Kidney glomerular epithelial cell (primary cell): ENCODE results near the gene PDS5B.
"Not testable (repeated sequence)": the region's sequence is repeated elsewhere in the genome, so short reads cannot be mapped to it uniquely, and the experiment has no call there.

Experiments used
- DNase-seq: peaks from one replicate; lab custom pipeline; 2025; lab: John Stamatoyannopoulos, UW

PDS5B gene, protein sequence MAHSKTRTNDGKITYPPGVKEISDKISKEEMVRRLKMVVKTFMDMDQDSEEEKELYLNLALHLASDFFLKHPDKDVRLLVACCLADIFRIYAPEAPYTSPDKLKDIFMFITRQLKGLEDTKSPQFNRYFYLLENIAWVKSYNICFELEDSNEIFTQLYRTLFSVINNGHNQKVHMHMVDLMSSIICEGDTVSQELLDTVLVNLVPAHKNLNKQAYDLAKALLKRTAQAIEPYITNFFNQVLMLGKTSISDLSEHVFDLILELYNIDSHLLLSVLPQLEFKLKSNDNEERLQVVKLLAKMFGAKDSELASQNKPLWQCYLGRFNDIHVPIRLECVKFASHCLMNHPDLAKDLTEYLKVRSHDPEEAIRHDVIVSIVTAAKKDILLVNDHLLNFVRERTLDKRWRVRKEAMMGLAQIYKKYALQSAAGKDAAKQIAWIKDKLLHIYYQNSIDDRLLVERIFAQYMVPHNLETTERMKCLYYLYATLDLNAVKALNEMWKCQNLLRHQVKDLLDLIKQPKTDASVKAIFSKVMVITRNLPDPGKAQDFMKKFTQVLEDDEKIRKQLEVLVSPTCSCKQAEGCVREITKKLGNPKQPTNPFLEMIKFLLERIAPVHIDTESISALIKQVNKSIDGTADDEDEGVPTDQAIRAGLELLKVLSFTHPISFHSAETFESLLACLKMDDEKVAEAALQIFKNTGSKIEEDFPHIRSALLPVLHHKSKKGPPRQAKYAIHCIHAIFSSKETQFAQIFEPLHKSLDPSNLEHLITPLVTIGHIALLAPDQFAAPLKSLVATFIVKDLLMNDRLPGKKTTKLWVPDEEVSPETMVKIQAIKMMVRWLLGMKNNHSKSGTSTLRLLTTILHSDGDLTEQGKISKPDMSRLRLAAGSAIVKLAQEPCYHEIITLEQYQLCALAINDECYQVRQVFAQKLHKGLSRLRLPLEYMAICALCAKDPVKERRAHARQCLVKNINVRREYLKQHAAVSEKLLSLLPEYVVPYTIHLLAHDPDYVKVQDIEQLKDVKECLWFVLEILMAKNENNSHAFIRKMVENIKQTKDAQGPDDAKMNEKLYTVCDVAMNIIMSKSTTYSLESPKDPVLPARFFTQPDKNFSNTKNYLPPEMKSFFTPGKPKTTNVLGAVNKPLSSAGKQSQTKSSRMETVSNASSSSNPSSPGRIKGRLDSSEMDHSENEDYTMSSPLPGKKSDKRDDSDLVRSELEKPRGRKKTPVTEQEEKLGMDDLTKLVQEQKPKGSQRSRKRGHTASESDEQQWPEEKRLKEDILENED (N-terminal part only)

DNA sequence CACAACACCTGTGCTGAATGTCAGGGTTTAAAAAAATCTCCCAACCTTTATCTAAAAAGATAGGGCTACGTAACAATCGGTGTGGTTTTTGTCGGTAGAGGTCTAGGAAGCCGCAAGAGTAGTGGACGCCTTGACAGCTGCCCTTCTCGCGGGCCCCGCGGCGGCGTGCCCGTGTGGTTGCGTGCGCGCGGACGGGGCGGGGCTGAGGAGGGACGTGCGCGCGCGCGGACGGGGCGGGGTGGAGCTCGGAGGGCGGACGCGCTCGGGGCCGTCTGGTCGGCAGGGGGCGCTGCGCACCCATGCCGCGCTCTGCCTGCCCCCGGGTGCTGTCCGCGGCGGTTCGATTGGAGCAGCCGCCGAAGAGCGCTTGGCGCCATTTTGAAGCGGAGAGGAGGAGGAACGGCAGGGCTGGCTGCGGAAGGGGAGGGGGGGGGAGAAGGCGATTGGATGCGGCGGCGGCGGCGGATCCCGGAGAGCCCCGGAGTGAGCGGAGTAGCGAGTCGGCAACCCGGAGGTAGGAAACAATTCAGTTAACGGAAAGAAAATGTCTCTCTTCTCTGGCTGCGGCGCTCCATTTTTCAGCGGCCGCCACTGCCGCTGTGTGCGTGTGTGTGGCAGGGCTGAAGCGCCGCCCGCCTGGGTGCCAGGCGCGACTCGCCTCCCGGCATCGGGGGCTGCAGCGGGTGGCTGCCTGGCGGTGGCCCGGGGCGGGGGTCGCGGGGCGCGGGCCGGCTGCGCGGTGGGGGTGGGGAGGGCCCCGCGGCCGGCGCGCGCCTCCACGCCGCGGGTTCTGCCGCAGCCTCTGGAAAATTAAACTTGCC, at the start of gene PDS5B:
Gene PDS5B (plus strand): TSS at position 373 of the 821 bp plus-strand sequence. CDS start 62,321 bp downstream, outside the sequence.
- peak; percentile 91 for DNase-seq

DNA sequence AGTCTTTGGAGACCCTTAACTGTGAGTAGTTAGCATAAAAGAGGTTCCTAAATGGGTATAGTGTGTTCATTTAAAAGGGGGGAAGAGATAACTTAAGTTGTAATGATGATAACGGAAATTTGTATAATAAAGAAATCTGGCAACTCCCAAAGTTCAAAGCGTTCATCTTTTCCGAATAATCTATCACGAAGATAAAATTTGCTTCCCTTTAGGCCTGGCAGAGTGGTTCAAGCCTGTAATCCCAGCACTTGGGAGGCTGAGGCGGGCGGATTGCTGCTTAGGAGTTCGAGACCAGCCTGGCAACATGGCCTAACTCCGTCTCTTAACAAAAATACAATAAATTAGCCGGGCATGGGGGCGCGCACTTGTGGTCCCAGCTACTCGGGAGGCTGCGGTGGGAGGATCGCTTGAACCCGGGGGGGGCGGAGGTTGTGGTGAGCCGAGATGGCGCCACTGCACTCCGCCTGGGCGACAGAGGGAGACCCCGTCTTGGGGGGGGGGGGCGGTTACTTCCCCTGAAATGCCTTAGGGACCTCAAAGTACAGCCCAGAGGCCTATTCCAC, 48.6 kb upstream of the PDS5B start:
- DNase-seq, result no peak

DNA sequence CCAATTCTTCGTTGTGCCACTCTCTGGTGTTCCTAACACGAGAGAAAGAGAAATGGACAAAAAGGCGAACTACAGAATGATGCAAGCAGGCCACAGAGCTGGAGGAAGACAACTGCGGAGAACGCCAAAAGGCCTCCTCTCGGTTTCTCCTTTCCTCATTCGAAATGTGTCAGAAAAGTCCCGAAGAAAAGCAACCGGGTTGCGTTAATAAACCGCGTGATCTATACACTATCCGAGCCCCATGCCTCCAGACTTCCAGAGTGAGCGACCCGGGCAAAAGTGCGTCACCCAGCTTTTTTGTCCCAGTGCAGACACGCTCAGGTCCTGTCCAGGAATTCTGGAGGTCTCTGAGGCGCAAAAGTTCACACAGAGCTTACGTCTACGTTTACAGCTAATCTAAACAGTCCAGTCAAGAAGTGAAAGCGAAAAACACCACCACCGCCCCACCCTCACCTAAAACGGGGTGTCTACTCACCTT, 48.1 kb upstream of the PDS5B start:
- no peak for DNase-seq

DNA sequence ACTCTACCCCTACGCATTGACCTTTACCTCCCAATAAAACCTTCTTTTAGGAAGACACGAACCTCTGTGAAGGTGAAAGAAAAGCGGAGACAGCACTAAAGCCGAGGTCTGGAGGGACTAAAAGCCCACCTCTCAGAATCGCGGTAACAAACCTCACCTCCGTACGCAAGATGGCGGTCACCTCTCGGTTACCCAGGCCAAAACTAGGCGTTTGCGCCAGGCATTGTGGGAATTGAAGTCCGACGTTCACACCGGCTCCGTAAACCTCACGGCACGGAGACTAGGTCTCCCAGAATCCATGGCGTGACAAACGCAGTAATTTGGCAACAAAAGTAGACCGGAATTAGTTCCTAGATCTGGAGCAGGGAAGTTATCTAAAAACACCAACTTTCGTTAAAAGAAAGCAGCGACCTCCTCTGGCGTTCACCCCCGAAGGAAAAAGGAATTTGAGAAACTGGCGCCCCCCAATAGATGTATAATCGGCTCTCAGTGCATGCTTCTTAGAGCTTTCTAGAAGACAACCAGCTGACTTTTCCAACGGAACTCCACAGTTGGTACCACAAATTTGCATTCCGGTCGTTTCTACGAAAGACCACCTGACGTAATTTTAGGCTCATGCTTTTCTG, 47.5 kb upstream of the PDS5B start, which contains the start of gene N4BP2L2:
Gene N4BP2L2 (minus strand): TSS at position 175 of the 626 bp plus-strand sequence. CDS start 1,768 bp downstream, outside the sequence.
- DNase-seq, result peak; percentile 97

DNA sequence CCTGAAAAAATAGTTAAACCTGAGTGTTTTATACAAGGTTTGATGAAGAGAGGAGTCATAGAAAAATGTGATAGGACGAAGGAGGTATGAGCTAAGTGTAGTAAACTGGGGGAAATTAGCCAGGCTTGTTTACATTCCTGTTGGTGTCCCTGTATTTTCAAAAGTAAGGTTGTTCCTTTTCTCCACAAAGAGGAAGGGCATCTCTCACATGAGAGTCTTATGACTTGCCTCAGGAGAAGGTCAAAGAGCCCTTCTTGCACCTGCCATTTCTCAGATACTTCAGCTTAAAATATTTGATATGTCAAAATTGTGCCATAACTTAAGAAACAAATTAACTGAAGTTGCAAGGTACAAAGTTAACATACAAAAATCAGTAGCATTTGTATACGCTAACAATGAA, 44.0 kb upstream of the PDS5B start:
- DNase-seq, result no peak

DNA sequence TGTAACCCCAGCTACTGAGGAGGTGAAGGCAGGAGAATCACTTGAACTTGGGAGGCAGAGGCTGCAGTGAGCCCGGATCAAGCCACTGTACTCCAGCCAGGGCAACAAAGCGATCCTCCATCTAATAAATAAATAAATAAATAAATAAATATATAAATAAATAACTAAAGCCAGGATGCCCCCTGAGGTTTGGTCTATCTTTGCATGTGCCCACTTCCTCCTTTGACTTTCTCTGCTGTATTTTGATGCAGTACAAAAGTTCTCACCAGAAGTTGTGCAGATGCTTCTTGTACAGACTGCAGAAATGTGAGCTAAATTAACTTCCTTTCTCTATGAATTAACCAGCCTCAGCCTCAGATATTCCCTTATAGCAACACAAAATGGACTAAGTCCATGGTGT, 41.2 kb upstream of the PDS5B start:
- no peak for DNase-seq

DNA sequence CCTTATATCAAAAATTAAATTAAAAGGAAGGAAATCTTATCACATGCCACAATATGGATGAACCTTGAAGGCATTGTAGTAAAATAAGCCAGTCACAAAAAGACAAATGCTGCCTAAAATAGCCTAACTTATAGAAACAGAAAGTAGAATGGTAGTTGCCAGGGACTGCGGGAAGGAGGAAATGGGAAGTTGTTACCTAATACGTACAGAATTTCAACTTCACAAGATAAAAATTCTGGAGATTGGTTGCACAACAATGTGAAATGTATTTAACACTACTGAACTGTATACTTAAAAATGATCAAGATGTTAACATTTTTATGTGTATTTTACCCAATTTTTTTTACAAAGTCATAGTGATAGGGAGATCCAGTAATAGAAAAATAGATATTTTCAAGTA, 37.4 kb upstream of the PDS5B start:
- no peak for DNase-seq

DNA sequence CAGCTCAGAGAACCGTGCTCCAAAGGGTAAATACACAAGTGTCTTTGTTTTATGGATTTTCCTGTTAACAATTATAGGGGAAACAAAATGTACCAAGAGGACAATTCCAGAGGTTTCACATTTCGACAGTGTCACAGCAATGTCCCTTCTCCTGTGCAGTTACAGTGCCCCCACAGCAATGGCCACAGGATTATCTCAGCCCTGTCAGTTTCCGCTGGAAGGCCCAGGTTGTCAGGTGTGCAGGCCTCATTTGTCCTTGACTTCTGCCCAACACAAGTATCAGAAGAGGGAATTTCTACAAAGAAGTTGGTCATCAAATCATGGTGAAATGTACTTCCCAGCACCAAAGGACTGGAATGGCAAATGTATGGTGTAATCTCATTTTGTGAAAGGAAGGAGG, 36.5 kb upstream of the PDS5B start:
- DNase-seq, result no peak

DNA sequence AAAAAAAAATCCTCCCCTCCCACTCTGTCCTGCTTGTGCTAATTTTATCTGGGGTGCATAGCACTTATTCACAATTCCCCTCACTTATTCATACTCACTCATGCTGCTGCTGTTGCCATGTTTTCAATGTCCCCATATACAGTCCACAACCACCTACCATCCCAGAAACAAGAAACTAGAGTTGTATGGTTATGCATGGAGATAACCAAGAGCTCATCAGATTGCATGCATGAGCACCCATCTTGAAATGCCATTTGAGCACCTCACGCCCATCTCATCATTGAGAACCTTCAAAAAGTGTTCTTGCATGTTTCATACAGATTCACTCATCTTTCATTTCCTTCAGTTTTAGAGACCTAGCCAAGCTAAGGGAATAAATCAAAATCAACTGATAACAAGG, 32.5 kb upstream of the PDS5B start:
- no peak for DNase-seq

DNA sequence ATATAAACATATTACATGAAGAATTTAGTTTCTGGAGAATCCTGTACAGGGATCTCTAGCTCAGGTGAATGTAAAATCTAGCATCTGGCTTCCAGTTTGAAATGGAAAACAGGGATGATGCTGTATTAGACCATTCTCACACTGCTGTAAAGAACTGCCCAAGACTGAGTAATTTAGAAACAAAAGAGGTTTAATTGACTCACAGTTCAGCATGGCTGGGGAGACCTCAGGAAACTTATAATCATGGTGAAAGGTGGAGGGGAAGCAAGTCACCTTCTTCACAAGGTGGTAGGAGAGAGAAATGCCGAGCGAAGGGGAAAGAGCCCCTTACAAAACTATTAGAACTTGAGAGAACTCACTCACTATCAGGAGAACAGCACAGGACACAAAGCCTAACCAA, 30.6 kb upstream of the PDS5B start:
- no peak for DNase-seq

DNA sequence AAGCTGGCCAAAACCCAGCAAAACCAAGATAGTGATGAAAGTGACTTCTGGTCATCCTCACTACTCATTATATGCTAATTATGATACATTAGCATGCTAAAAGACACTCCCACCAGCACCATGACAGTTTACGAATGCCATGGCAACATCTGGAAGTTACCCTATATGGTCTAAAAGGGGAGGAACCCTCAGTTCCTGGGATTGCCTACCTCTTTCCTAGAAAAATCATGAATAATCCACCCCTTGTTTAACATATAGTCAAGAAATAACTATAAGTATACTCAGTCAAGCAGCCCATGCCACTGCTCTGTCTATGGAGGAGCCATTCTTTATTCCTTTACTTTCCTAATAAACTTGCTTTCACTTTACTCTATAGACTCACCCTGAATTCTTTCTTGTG, 25.4 kb upstream of the PDS5B start:
- not testable (repeated sequence) for DNase-seq

DNA sequence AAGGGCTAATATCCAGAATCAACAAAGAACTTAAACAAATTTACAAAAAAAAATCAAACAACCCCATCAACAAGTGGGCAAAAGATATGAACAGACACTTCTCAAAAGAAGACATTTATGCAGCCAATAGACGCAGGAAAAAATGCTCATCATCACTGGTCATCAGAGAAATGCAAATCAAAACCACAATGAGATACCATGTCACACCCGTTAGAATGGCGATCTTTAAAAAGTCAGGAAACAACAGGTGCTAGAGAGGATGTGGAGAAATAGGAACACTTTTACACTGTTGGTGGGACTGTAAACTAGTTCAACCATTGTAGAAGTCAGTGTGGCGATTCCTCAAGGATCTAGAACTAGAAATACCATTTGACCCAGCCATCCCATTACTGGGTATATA, 10.6 kb upstream of the PDS5B start:
- DNase-seq, result not testable (repeated sequence)

DNA sequence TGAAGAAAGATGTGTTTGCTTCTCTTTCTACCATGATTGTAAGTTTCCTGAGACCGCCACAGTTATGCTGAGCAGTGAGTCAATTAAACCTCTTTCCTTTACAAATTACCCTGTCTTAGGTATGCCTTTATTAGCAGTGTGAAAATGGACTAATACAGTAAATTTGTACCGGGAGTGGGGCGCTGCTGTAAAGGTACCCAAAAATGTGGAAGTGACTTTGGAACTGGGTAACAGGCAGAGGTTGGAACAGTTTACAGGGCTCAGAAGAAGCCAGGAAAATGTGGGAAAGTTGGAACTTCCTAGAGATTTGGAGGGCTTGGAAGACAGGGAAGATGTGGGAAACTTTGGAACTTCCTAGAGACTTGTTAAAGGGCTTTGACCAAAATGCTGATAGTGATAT, 9.2 kb upstream of the PDS5B start:
- DNase-seq, result no peak

DNA sequence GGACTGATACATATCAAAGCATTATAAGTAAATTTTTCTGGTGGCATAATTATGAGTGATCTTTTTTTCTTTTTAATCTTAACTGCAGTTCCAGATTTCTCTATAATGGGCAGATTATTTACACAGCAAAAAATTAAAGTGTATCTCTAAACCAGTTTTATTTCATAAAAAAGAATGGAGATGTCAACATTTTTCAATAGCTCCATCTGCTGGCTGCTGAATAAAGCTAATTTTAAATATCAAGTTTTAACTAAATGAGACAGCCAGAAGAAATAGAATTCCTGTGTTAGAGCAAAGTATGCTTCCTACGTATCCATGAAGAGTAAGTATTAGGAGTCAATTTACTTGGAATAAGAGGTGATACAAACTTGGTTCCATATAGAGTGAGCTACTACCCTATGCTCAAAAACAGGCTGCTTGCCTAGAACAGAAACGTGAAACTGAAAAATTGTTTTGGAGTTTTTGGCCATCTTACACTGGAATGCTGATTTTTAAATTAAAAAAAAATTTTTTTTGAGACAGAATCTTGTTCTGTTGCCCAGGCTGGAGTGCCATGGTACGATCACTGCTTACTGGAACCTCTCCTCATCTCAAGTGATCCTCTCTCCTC, 5.0 kb upstream of the PDS5B start:
- peak; percentile 16 for DNase-seq

DNA sequence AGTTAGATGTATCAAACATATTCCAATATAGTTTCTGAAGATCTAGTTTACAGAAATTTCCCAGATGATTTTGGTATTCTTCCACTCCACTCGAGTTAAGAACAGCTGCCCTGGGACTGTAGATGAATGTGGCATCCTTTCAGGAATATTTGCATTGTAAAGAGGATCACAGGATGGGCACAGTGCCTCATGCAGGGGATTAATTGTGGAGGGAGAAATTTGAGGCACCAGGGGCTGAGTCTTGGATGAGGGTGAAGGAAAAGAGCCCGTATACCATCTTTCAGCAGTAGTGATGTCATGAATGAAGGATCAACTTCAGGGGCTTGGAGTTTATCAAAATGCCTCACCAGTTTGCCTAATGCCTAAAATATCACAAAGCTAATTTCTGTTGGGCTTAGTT, 4.0 kb upstream of the PDS5B start:
- DNase-seq, result no peak

DNA sequence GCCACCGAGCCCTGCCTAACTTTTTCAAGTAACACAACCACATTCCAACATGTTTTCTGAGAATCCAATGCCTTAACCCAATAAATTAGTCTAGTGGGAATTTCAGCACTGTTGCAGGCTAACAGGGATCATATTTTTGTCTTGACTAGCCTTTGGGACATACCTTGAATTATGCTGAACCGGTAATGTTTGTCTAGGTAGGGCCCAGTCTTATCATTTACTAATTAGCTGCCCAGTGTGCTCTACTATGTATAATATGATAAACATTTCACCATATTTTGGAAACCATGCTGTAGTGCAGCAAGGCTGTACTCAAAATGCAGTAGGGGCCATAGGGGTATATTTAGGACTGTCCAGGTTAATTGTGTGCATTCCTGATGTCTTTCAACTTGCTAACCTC, 3.3 kb upstream of the PDS5B start:
- DNase-seq, result no peak

DNA sequence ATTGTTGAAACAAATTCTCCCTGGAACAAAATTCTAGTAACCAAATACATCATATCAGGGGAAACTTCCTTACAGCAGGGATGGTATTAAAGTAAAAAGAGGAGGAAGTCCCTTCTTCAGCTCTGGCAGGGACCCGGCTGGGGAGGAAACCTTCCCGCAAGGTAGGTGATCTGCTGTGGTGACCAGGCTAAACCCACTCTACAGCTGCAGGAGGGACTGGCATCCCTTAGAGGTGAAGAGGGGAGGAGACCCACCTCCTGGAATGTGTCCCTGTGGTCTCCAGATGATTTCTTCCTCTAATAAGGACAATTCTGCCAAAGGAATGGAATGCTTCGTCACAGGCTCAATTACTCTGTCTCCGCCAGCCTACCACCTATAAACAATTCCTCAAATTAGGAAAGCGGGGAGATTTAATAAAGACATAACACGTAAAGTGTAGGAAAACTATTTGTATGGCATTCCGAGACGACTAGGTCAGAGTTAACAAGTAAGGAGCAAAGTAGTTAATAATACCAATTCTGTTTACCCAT, 637 bp upstream of the PDS5B start:
- DNase-seq, result no peak

DNA sequence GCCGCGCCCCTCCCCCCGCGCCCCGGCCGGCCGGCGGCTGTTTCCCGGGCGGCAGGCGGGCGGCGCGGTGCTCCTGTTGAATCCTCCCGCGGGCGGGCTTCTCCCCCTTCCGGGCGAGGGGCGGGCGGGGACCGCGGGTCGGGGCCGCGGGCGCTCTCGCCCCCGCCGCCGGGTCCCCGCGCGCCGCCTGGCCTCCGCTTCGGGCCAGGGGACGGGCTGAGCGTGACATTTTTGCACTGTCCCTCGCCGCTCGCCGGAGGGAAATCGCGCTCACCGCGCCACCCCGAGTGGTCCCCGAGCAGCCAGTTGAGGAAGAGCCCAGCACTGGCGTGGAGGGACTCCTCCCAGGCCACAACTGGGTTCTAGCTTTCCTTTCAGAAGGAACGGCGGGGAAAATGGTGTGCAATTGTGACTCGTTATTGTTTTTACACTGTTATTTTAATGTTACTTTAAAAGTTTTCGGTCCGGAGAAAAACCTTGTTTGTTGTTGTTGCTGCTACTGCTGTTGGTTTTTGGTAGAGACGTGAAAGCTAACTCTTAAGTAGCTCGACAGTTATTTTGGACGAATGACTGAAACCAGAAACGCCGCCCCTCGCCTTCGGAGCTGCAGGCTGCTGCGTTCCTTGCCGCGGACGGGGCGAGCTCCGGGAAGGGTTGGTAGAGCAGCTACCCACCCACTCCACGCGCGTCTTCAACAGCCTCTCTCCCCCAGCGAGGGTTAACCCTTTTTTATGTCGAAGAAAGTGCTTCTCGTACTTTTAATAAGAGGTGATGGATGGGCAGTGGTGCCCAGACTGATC, 959 bp downstream of the PDS5B start:
- peak; percentile 46 for DNase-seq

DNA sequence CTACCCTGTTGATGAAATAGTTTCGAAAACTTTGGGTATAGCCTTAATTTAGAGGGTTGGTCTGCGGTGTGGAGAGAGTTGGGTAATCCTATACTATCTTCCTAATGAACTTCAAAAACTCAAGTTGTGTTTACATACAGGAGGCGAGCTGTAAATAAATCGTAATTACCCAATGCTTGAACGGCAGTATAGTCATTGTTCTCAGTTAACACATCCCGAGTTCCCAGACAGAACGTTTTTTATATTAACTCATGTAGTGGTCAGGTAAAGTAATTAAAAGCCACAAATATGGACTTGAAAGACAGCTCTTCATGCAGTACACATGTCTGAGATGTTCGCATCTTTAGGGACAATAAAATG, 1.5 kb downstream of the PDS5B start:
- DNase-seq, result peak; percentile 46
